NCI-H1694 treated with DMSO at 0.1 percent for 48 hours (cell line): ENCODE measurements around the gene OLIG1.
A peak's percentile ranks its signal among the peaks of the same experiment; 100 is the strongest.

Experiments used
- DNase-seq: peaks from one replicate; lab custom pipeline; 2025; lab: John Stamatoyannopoulos, UW

Gene OLIG1

GRCh38 chr21:33101300-33101911, 31.5 kb downstream of the OLIG1 start:
- DNase-seq = no peak

DNA sequence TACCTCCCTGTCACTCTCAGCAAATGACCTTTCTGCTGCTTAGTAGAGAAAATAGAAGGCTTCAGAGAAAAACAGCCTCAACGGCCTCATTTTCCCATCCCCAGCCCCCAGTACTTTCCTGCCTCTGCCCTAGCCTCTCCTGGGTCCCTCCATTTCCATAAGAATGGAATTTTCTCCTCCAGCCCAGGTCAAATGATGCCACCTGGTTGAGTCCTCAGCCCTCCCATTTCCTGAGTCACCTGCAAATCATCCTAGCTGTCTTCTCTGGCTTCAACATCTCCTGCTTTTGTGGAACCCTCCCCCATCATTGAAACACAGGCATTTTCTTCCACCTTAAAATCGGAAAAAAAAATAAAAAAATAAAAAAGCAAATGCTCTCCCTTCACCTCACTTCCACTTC, 35.1 kb downstream of the OLIG1 start:
- DNase-seq = no peak

- DNase-seq = no peak
Observed at GRCh38 chr21:33108228-33108627, 38.3 kb downstream of the OLIG1 start.

DNA sequence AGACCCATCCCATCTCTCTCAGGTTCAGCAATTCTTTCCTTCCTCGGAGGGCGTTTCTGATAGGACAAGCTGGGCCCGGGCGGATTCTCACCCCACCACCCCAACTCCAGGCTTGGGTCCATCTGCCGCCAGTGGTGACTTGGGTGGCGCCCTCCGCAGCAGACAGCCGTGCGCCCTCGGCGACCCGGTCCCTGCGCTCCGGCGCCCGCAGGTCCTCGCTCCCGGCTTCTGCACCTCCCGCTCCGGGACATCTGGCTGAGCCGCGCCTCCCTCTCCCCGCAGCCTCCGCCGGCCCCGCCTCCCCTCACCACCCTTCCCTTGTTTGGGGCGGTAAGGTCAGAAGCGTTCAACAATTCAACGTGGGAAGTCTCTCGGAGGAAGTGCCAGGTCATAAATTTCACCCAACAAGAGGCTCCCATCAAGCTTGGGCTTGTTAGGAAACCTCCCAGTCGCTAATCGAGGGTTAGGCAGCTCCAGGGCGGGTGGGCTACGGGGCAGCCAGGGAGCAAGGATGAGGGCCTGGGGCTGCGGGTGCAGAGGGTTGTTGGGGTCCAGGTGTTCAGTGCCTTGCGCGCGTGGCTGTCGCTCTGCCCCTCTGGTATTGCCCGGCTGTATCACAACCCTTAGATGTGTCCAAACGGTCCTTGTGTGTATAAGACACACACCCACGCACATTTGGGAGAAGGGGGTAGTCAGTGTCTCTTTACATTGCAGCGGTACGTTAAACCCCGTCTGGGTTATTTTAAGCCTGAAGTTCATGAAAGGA, 39.8 kb downstream of the OLIG1 start:
- DNase-seq = peak; percentile 55

GRCh38 chr21:33110340-33110715, 40.4 kb downstream of the OLIG1 start:
- DNase-seq = no peak

GRCh38 chr21:33111577-33111976, 41.6 kb downstream of the OLIG1 start:
- DNase-seq = no peak

- no peak for DNase-seq
Observed at GRCh38 chr21:33112151-33112550, 42.2 kb downstream of the OLIG1 start.

DNA sequence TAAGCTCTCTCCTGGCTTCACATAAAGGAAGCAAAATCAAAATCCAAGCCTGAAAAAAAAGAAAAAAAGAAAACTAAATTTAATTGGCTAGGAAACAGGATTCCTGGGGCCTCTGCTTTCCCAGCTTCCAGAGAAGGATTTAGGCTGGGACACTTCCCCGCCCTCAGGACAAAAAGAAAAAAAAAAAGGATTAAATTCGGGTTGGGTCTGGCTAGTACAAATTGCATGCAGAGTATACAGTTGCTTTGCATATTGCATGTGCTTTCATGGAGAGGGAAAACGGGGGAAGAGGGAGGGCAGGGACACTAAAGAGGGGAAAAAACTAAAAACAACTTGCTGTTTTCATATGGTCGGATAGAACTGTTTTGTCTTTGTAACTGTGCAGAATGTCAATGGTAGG, 42.7 kb downstream of the OLIG1 start:
- DNase-seq = no peak

DNA sequence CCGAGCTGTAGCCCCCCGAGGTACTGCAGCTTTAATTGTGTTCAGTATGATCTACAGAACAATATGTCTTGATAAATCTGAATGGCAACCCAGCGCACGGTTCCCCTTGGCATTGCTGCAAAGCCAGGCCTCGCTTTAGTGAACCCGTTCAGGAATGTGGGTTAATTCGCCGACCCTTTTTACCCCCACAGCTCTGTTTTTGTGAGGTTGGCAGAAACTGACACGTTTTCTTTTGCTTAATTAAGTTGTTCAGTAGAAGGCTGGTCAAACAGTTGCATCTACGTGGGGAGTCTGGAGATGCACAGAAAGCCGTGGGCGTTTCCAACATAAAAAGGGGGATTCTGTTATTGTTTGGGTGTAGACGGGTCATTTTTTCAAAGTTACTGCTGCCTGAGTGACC, 43.2 kb downstream of the OLIG1 start:
- no peak for DNase-seq

DNA sequence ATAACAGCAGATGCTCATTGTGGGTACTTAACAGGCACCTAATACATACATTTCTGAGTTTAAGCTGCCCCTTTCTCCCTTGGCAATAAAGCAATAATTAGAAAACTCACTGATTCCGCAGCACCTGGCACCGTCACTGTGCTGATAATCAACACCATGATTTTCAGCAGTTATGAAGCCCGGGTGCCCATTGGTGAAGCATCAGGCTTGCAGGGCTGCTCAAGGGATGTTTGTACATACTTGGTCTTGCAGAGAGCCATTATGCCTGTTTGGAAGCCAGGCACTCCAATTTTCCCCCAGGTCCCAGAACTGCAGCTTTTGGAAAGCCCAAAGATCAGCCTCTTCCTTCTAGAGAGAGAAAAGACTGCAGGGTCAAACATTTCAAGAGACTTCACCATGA, 44.3 kb downstream of the OLIG1 start:
- no peak for DNase-seq

- DNase-seq = peak; percentile 75
Observed at GRCh38 chr21:33115631-33116510, 45.9 kb downstream of the OLIG1 start.

DNA sequence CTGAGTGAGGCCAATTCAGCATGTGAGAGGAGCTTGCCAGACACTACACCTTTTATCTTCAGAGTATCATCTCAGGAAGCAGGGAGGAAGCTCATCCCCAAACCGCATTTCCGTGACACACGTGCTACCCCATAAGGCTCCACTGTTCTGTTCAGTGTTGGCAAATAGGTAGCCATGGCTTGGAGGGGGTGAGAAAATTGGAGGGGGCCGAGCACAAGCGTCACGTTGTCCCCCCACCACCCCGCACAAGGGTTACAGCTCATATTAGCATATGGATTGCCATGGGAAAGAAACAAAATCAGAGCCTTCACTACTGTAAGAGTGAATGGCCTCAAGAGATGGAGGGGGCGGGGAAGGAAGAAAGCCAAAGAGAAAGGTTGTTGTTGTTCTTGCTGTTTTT, 46.7 kb downstream of the OLIG1 start:
- no peak for DNase-seq

- DNase-seq = no peak
Observed at GRCh38 chr21:33117101-33117888, 47.4 kb downstream of the OLIG1 start.
